Right lung (tissue), 5 donors: Measurements from ENCODE around the gene STX1A. TPM values are rescaled to one million over a fixed set of nuclear protein-coding genes. Genes with fewer than 3 reads are reported as not detected.
A peak's percentile ranks its signal among the peaks of the same experiment; 100 is the strongest.
"Not testable (repeated sequence)": the region's sequence is repeated elsewhere in the genome, so short reads cannot be mapped to it uniquely, and the experiment has no call there.

Source experiments
- DNase-seq, 2 donors: peaks; one replicate each; pipeline ENCODE4 v3.0.0-alpha.2; 2013
- polyA plus RNA-seq, 5 donors: library from polyadenylated mRNA; unstranded; fragments of 120-200 nt; gene quantifications; one replicate each; pipeline versions ENCODE4 v1.2.1 to v1.2.3, GENCODE V29; 2013; ENCODE audit warnings: inconsistent platforms in 1 of 5, low replicate concordance in 1 of 5; ENCODE audit not compliant: insufficient read length in 5 of 5, insufficient read depth in 1 of 5

Gene STX1A
- polyA plus RNA-seq, 5 donors: 6.4 to 12.7 (median 9.4) TPM

GRCh38 chr7:73683788-73684693 is 35.4 kb downstream of the STX1A start:
- peak in 1 of 2 donors; percentile 6 for DNase-seq

- DNase-seq: peak; percentile 92 to 93
Observed at GRCh38 chr7:73683056-73683787, 36.2 kb downstream of the STX1A start, which contains the start of the genes BUD23 and DNAJC30. Gene BUD23 (plus strand): TSS chr7:73683597. CDS start chr7:73683626, 29 bp downstream. Gene DNAJC30 (minus strand): TSS chr7:73683453. CDS start chr7:73683423, 30 bp downstream.

GRCh38 chr7:73682745-73683055 is 36.8 kb downstream of the STX1A start:
- no peak for DNase-seq

GRCh38 chr7:73681031-73681430 is 38.4 kb downstream of the STX1A start:
- no peak for DNase-seq

GRCh38 chr7:73680501-73680900 is 39.0 kb downstream of the STX1A start:
- no peak for DNase-seq

- DNase-seq: no peak
Observed at GRCh38 chr7:73679709-73680108, 39.8 kb downstream of the STX1A start.

GRCh38 chr7:73678862-73679261 is 40.6 kb downstream of the STX1A start:
- no peak for DNase-seq

- DNase-seq: not testable (repeated sequence)
Observed at GRCh38 chr7:73676062-73676461, 43.4 kb downstream of the STX1A start.

- DNase-seq: no peak
Observed at GRCh38 chr7:73674468-73675124, 44.9 kb downstream of the STX1A start.

GRCh38 chr7:73671857-73672445 is 47.5 kb downstream of the STX1A start:
- DNase-seq: no peak

- DNase-seq: no peak
Observed at GRCh38 chr7:73671322-73671661, 48.2 kb downstream of the STX1A start.

GRCh38 chr7:73669858-73670385 is 49.5 kb downstream of the STX1A start:
- no peak for DNase-seq

- no peak for DNase-seq
Observed at GRCh38 chr7:73669288-73669701, 50.2 kb downstream of the STX1A start.

GRCh38 chr7:73668886-73669230 is 50.6 kb downstream of the STX1A start:
- DNase-seq: no peak

- DNase-seq: no peak
Observed at GRCh38 chr7:73668103-73668885, 51.2 kb downstream of the STX1A start.

GRCh38 chr7:73667344-73668102 is 51.9 kb downstream of the STX1A start, which contains the start of gene VPS37D:
Gene VPS37D (plus strand): TSS chr7:73667831. CDS start chr7:73667959, 128 bp downstream.
- peak; percentile 90 for DNase-seq

GRCh38 chr7:73663033-73663432 is 56.4 kb downstream of the STX1A start:
- DNase-seq: no peak

- not testable (repeated sequence) for DNase-seq
Observed at GRCh38 chr7:73660594-73660993, 58.9 kb downstream of the STX1A start.

- no peak for DNase-seq
Observed at GRCh38 chr7:73659983-73660382, 59.5 kb downstream of the STX1A start.

- DNase-seq: not testable (repeated sequence)
Observed at GRCh38 chr7:73655309-73655708, 64.2 kb downstream of the STX1A start.
